MM.1S (cell line): ENCODE measurements around the gene CHMP2A.

Experiments used
- DNase-seq: peaks from one replicate; pipeline ENCODE4 v3.0.0-alpha.2; 2015
- H2AFZ ChIP-seq: fragments of 300-600 bp; sonication (generic); 2 replicates; pipeline ENCODE4 v1.6.0; 2016; ENCODE audit warnings: antibody characterized with exemption, low read length
- H3F3A ChIP-seq: fragments of 300-600 bp; sonication (generic); 2 replicates; pipeline ENCODE4 v1.6.1; 2016; ENCODE audit warnings: mild to moderate bottlenecking, antibody characterized with exemption, low read length, moderate library complexity, mixed read lengths; ENCODE audit not compliant: insufficient read depth
- H3K27ac ChIP-seq: fragments of 300-600 bp; sonication (generic); 2 replicates; pipeline ENCODE4 v1.5.1; 2016; ENCODE audit warnings: mild to moderate bottlenecking, low read length
- H3K27me3 ChIP-seq: fragments of 300-600 bp; sonication (generic); replicated peaks from 2 replicates; pipeline ENCODE4 v1.6.0; 2016; ENCODE audit warnings: low read length; ENCODE audit not compliant: insufficient read depth
- H3K36me3 ChIP-seq: fragments of 300-600 bp; sonication (generic); replicated peaks from 2 replicates; pipeline ENCODE4 v1.6.1; 2016; ENCODE audit warnings: mild to moderate bottlenecking, low read length, mixed read lengths; ENCODE audit not compliant: insufficient read depth
- H3K4me1 ChIP-seq: fragments of 300-600 bp; sonication (generic); 2 replicates; pipeline ENCODE4 v1.6.1; 2016; ENCODE audit warnings: low read length, mixed read lengths
- H3K4me2 ChIP-seq: fragments of 300-600 bp; sonication (generic); 2 replicates; pipeline ENCODE4 v1.6.0; 2016; ENCODE audit warnings: low read depth, low read length
- H3K4me3 ChIP-seq: fragments of 300-600 bp; sonication (generic); 2 replicates; pipeline ENCODE4 v1.5.1; 2016; ENCODE audit warnings: low read length, mixed read lengths
- H3K79me2 ChIP-seq: fragments of 300-600 bp; sonication (generic); 2 replicates; pipeline ENCODE4 v1.6.1; 2016; ENCODE audit warnings: mixed run types, low read length, mixed read lengths
- H3K9ac ChIP-seq: fragments of 300-600 bp; sonication (generic); 2 replicates; pipeline ENCODE4 v1.6.1; 2016; ENCODE audit warnings: low read length, mixed read lengths
- H3K9me2 ChIP-seq: fragments of 300-600 bp; sonication (generic); replicated peaks from 2 replicates; pipeline ENCODE4 v1.6.1; 2016; ENCODE audit warnings: mild to moderate bottlenecking, low read length, mixed read lengths; ENCODE audit not compliant: insufficient read depth
- H3K9me3 ChIP-seq: fragments of 300-600 bp; sonication (generic); replicated peaks from 2 replicates; pipeline ENCODE4 v1.6.1; 2016; ENCODE audit warnings: mild to moderate bottlenecking, low read length, mixed read lengths; ENCODE audit not compliant: insufficient read depth
- H4K20me1 ChIP-seq: fragments of 300-600 bp; sonication (generic); 2 replicates; pipeline ENCODE4 v1.6.1; 2016; ENCODE audit warnings: mild to moderate bottlenecking, low read length, moderate library complexity, mixed read lengths; ENCODE audit not compliant: insufficient read depth
- EZH2 ChIP-seq: fragments of 300-600 bp; sonication (generic); optimal IDR thresholded peaks from 2 replicates; pipeline ENCODE3; 2017; ENCODE audit warnings: low read depth, mild to moderate bottlenecking, antibody characterized with exemption, low read length, mixed read lengths
- EZH2phosphoT487 ChIP-seq: fragments of 300-600 bp; sonication (generic); IDR thresholded peaks from 2 replicates; pipeline ENCODE4 v1.6.1; 2018; ENCODE audit warnings: antibody characterized with exemption, low read length
- TF ChIP-seq, protein P1 (sequence below): fragments of 300-600 bp; sonication (generic); IDR thresholded peaks from 2 replicates; pipeline ENCODE4 v1.5.1; 2016; ENCODE audit warnings: antibody characterized with exemption, low read length, mixed read lengths

CHMP2A gene

DNA sequence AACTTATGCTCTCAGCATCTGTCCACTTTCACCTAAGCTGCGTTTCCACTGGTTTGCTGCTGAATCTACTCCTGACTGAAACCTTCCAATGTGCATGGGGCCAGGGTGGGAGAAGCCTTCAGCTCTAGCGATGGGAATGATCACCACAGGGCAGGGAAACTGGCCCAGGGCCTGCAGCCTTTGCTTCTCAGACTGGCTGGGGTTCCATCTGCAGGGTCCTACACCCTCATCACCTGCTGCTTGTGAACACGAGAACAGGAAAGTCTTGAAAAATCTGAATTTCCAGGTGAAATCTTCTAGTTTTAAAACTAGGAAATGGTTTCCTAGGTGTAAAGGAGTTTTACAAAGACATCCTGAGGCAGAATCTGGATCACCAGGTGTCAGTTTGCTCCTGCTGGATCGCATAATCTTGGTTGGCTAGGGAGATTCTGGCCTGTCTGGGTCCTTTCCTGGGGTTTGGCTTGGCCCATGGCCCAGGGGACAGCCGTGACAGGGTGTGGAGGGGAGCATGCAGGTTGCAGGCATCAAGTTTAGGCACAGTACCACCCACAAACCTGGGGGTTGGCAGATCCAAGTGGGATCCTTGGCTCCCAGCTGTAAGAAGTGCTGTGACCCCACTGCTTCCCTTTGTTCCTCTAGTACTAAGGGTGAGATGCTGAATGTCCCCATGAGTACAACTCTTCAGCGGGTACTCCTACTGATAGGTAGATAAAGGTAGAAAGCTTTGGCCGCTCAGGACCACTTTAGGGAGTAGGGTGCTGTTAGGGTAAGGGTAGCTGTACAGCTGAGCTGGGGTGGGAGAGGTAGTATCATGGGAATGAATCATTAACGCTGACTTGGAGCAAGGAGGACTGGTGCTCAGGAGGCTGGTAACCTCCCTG, 5.3 kb upstream of the CHMP2A start:
- Histone ChIP-seq H2AFZ (peak overlapping the region; percentile 28; the same call in 1 of the 2 replicates), H3K27ac (peak overlapping the region; percentile 96), H4K20me1 (no peaks in the 10 kb centered on the region), H3K4me3 (peak overlapping the region; percentile 82), H3K4me2 (peak overlapping the region; percentile 74), H3K9me3 (no peaks in the 10 kb centered on the region), H3F3A (peaks cover 31% of the 10 kb centered on the region; the same call in 1 of the 2 replicates), H3K36me3 (no peaks in the 10 kb centered on the region), H3K4me1 (peaks cover 24% of the 10 kb centered on the region), H3K9me2 (no peaks in the 10 kb centered on the region), H3K27me3 (no peaks in the 10 kb centered on the region), H3K9ac (peak overlapping the region; percentile 99; the same call in 1 of the 2 replicates), H3K79me2 (peaks cover 28% of the 10 kb centered on the region)
- TF ChIP-seq, protein P1, sequence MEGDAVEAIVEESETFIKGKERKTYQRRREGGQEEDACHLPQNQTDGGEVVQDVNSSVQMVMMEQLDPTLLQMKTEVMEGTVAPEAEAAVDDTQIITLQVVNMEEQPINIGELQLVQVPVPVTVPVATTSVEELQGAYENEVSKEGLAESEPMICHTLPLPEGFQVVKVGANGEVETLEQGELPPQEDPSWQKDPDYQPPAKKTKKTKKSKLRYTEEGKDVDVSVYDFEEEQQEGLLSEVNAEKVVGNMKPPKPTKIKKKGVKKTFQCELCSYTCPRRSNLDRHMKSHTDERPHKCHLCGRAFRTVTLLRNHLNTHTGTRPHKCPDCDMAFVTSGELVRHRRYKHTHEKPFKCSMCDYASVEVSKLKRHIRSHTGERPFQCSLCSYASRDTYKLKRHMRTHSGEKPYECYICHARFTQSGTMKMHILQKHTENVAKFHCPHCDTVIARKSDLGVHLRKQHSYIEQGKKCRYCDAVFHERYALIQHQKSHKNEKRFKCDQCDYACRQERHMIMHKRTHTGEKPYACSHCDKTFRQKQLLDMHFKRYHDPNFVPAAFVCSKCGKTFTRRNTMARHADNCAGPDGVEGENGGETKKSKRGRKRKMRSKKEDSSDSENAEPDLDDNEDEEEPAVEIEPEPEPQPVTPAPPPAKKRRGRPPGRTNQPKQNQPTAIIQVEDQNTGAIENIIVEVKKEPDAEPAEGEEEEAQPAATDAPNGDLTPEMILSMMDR, result no peak
- TF ChIP-seq EZH2phosphoT487 (no peak), EZH2 (no peak)
- DNase-seq, result no peak

DNA sequence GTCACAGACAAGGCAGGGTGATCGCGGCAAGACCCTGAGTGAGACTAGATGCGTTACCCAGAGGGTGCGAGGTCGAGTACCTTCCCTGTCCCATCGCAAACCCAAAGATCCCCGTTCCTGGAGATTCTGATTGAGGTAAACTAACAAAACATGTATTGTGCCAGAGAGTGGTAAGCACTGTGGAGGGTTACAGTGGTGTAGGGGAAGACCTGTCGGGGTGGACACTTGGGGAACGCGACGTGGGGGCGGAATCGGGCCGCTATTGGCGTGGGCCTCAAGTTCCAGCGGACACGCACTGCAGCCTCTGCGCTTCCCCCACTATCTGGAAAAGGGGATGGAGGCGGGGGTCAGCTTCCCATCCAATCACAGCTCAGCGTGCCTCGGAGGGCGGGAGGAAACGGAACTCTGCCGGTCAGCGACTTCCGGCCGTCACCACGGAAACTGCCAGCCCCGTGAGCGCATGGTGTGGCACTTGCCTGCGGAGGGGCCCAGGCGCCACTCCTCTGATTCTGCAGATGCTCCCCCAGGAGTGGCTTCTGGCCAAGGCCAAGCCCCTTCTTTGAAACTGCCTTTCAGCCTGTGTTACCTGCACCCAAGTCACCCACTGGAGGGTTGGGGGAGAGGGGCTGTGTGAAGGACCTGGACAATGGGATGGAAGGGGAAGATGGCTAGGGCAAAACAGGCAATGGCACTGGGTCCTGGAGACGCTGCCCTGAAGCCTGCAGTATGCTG, 4.5 kb upstream of the CHMP2A start:
- no peaks in the 10 kb centered on the region for H3K27me3 ChIP-seq
- TF ChIP-seq EZH2 (no peak), EZH2phosphoT487 (no peak)
- TF ChIP-seq, protein P1, result no peak
- no peaks in the 10 kb centered on the region for H3K9me2 ChIP-seq
- peak overlapping the region; percentile 28; the same call in 1 of the 2 replicates for H2AFZ ChIP-seq
- H3K4me2 ChIP-seq, result peak overlapping the region; percentile 74
- peak; percentile 94 for DNase-seq
- H3K27ac ChIP-seq, result peak overlapping the region; percentile 96
- H3K4me1 ChIP-seq, result peaks cover 26% of the 10 kb centered on the region
- H3K79me2 ChIP-seq, result peaks cover 31% of the 10 kb centered on the region
- H3K4me3 ChIP-seq, result peak overlapping the region; percentile 82
- no peaks in the 10 kb centered on the region for H3K36me3 ChIP-seq
- peak overlapping the region; percentile 99 for H3K9ac ChIP-seq
- H3K9me3 ChIP-seq, result no peaks in the 10 kb centered on the region
- H4K20me1 ChIP-seq, result no peaks in the 10 kb centered on the region
- H3F3A ChIP-seq, result peaks cover 38% of the 10 kb centered on the region

DNA sequence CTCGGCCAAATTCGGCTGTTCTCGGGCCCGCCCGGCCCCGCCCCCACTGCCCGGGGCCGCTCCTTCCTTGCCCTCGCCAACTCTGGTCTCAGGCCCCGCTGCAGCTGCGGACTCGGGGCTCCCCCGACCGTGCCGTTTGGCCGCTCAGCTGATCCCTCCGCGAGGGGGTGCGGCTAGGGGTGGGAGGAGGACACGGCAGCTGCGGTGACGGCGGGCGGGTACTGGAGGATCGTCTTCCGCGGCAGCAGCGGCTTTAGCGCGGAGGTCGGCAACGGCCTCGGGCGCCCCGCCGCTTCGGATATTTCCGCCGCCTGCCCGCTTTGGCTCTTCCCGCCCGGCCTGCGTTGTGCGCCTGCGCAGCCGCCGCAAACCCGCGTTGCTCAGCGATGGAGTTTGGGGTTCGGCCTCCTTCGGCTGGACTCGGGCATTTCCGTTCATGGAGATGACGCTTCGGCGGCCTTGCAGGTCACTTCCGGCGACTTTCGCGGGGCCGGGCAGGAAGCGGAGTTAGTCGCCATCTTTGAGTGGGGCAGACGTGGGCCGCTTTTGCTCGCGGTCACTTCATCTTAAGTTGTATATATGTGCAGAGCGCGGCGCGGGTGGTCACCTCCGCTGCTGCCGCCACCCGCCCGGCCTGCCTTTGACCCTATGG, 3.8 kb upstream of the CHMP2A start:
- Histone ChIP-seq H4K20me1 (no peaks in the 10 kb centered on the region), H3K9ac (peak overlapping the region; percentile 99), H3K4me3 (peak overlapping the region; percentile 82), H3F3A (peaks cover 45% of the 10 kb centered on the region), H3K9me3 (no peaks in the 10 kb centered on the region), H3K9me2 (no peaks in the 10 kb centered on the region), H2AFZ (peak overlapping the region; percentile 56; the same call in 1 of the 2 replicates), H3K4me2 (peak overlapping the region; percentile 75), H3K36me3 (no peaks in the 10 kb centered on the region), H3K27me3 (no peaks in the 10 kb centered on the region), H3K4me1 (peaks cover 26% of the 10 kb centered on the region), H3K27ac (peak overlapping the region; percentile 96), H3K79me2 (peaks cover 38% of the 10 kb centered on the region)
- TF ChIP-seq, protein P1, result no peak
- TF ChIP-seq EZH2, result no peak
- TF ChIP-seq EZH2phosphoT487, result no peak
- peak; percentile 99 for DNase-seq
